Measurements from ENCODE around the gene IGF1R. TPM values are rescaled to one million over a fixed set of nuclear protein-coding genes. Genes with fewer than 3 reads are reported as not detected.
A peak's percentile ranks its signal among the peaks of the same experiment; 100 is the strongest.

IGF1R gene
- total and polyA plus RNA-seq, 2 of the 13 experiments (the other 11 are each of a cell fraction or from before 2014, with no cell fraction given), result 15.9 to 18.4 TPM

GRCh38 chr15:98650417-98651035, 2.2 kb downstream of the IGF1R start (continued):
- TF ChIP-seq ZNF570 (CRISPR knock-in tag; IDR thresholded peaks at IDR 0.05; ENCODE audit: borderline replicate concordance) (no peak), ESRRA (CRISPR knock-in tag; IDR thresholded peaks at IDR 0.05; ENCODE audit: low read depth) (no peak), NCOR1 (IDR thresholded peaks at IDR 0.05; ENCODE audit: borderline replicate concordance, low read length) (no peak), MLLT10 (CRISPR knock-in tag; IDR thresholded peaks at IDR 0.05) (no peak), ZNF292 (CRISPR knock-in tag; IDR thresholded peaks at IDR 0.05; ENCODE audit: borderline replicate concordance, low read depth) (no peak), ZGPAT (CRISPR knock-in tag; IDR thresholded peaks at IDR 0.05) (peak; percentile 37; the same call in 1 of the 2 replicates), ZNF3 (CRISPR knock-in tag; IDR thresholded peaks at IDR 0.05) (no peak), MNT (IDR thresholded peaks at IDR 0.05) (no peak), AKNA (CRISPR knock-in tag; IDR thresholded peaks at IDR 0.05; ENCODE audit: borderline replicate concordance) (no peak), MATR3 (CRISPR knock-in tag; IDR thresholded peaks at IDR 0.05) (no peak), MYNN (CRISPR knock-in tag; IDR thresholded peaks at IDR 0.05; ENCODE audit: low read depth) (no peak), ZNF430 (CRISPR knock-in tag; IDR thresholded peaks at IDR 0.05) (peak; percentile 18; the same call in 1 of the 2 replicates), NCOA1 (CRISPR knock-in tag; IDR thresholded peaks at IDR 0.05) (no peak), SOX13 (IDR thresholded peaks at IDR 0.05) (no peak), SOX13 (CRISPR knock-in tag; conservative IDR thresholded peaks at IDR 0.05 in 1 of 2, IDR thresholded peaks at IDR 0.05 in 1 of 2) (peak in 1 of 2 experiments; percentile 54; a peak in 1 of 4 replicates), MXD1 (CRISPR knock-in tag; IDR thresholded peaks at IDR 0.05) (peak; percentile 91), ZNF18 (CRISPR knock-in tag; IDR thresholded peaks at IDR 0.05; ENCODE audit: insufficient replicate concordance) (no peak), SNRNP70 (IDR thresholded peaks at IDR 0.05; ENCODE audit: low read depth, low read length) (no peak)
